Aorta (tissue), 5 donors: ENCODE data around the gene HIVEP3. TPM values are rescaled to one million over a fixed set of nuclear protein-coding genes. Genes with fewer than 3 reads are reported as not detected.

Source experiments
- ATAC-seq: fragments of 200-7000 bp; cut with Tn5 transposase; one replicate; pipeline ENCODE4 v1.9.1; 2022; ENCODE audit warnings: moderate library complexity; ENCODE audit not compliant: low FRiP score
- DNase-seq, 2 donors: peaks; one replicate each; pipeline ENCODE4 v3.0.0-alpha.2; 2020
- H3K27ac ChIP-seq, 2 donors: one replicate each; pipeline ENCODE4 v1.5.1; 2013; ENCODE audit warnings: low read length in 2 of 2, mild to moderate bottlenecking in 2 of 2, moderate library complexity in 2 of 2, control low read depth in 1 of 2, inconsistent platforms in 1 of 2, low read depth in 1 of 2
- H3K27me3 ChIP-seq, 2 donors: one replicate each; pipeline ENCODE4 v1.6.1; 2013; ENCODE audit warnings: control low read depth in 1 of 2, low read length in 1 of 2, mild to moderate bottlenecking in 1 of 2, moderate library complexity in 1 of 2; ENCODE audit not compliant: insufficient read depth in 2 of 2, control insufficient read depth in 1 of 2
- H3K36me3 ChIP-seq, 2 donors: one replicate each; pipeline ENCODE4 v1.6.1; 2013; ENCODE audit warnings: control low read depth in 1 of 2, low read length in 1 of 2, mild to moderate bottlenecking in 1 of 2; ENCODE audit not compliant: insufficient read depth in 2 of 2, control insufficient read depth in 1 of 2
- H3K4me1 ChIP-seq, 2 donors: one replicate each; pipeline ENCODE4 v1.6.1; 2013; ENCODE audit warnings: low read length in 2 of 2, control low read depth in 1 of 2, mild to moderate bottlenecking in 1 of 2, moderate library complexity in 1 of 2; ENCODE audit not compliant: insufficient read depth in 2 of 2, control insufficient read depth in 1 of 2
- H3K4me3 ChIP-seq, 2 donors: one replicate each; pipeline ENCODE4 v1.5.1; 2013; ENCODE audit warnings: low read length in 2 of 2, control low read depth in 1 of 2, mild to moderate bottlenecking in 1 of 2
- H3K9me3 ChIP-seq: one replicate; pipeline ENCODE4 v1.6.1; 2013; ENCODE audit warnings: mild to moderate bottlenecking, low read length; ENCODE audit not compliant: control insufficient read depth
- WGBS, 2 donors: extraction: QIAGEN DNeasy Blood & Tissue Kit; methylation state at CpG; one replicate each; pipeline ENCODE4 v1.1.7; 2013; 5-methylcytosine and 5-hydroxymethylcytosine counted together
- intact Hi-C, 2 donors: fragments of 100-400 bp; cut with DNase I; formaldehyde crosslinking; loops; one replicate each; pipeline versions ENCODE4 v1.14.2 to v1.15.0; 2022
- polyA plus RNA-seq, 2 donors: library from polyadenylated mRNA; stranded (reverse); fragments of 200-250 nt; gene quantifications; one replicate each; pipeline ENCODE4 v1.2.3, GENCODE V29; 2013
- total RNA-seq, 2 donors: library from RNA; stranded (reverse); fragmentation: NEBNext Ultra II Directional; extraction: Animal tissue kit (Norgen Biotek cat#: 25700); gene quantifications; one replicate each; pipeline ENCODE4 v1.2.1, GENCODE V29; 2021
- donor health status: healthy with polysubstance abuse.
- donor health status: Bipolar disorder and iron deficiency.
- donor health status: DM: no; HTN: no; CAD: no.
- donor health status: DM: no; HTN: no; CAD: no.
- donor health status: DM: yes; HTN: yes; CAD: no.

HIVEP3 gene
- total and polyA plus RNA-seq, 4 donors = 1.6 to 6.3 (median 4.0) TPM

DNA sequence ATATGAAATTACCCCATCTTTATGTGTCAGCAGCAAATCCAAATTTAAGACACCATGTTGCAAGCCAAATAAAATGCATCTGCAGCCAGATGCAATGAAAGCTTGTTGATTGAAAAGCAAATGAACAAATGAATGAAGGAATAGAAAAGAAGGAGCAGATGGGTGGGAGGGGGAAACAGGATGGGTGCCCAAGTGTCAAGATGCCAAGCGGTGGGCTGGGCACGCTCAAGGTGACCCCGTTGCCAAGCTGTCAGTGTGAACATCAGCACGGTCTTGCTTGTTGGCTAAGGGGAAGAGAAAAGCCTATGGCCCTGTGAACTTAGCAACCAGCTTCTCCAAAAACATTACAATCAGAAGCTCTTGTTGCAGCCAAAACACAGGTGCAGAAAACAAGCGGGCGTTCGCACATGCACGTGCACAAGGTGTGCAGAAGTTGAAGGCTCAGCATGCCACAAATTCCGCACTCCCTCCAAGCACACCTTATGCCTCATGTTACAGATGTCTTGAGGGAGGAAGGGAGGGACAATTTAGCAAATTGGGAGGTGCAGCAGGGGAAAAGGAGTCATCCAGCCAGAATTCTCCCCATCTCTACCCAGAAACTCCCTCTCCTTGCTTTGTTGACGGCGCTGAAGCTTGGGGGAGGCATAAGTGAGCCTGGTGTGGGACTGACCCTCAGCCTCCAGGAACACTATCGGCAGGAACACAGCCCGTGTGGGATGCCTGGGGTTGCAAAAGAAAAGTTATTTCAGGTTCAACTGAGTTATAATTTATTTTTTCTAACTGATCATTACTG, 62.4 kb downstream of the HIVEP3 start:
- Histone ChIP-seq H3K4me3 (no peak overlapping the region), H3K27me3 (no peaks in the 10 kb centered on the region), H3K36me3 (peaks cover 0 to 1% of the 10 kb centered on the region in 2 donors), H3K27ac (no peak overlapping the region), H3K4me1 (peaks cover 0 to 5% of the 10 kb centered on the region in 2 donors), H3K9me3 (no peaks in the 10 kb centered on the region)
- intact Hi-C loops = no loop called here
- no peak for ATAC-seq
- no peak for DNase-seq
- 59% methylated on average over 13 of the region's 13 CpGs for WGBS, 2 donors

GRCh38 chr1:41855713-41856112, 63.0 kb downstream of the HIVEP3 start:
- intact Hi-C loops = no loop called here
- H3K27me3 ChIP-seq = no peaks in the 10 kb centered on the region
- H3K27ac ChIP-seq = no peak overlapping the region
- H3K4me1 ChIP-seq = peaks cover 0 to 5% of the 10 kb centered on the region in 2 donors
- 95 to 100% methylated on average over 2 of the region's 2 CpGs for WGBS, 2 donors
- H3K4me3 ChIP-seq = no peak overlapping the region
- DNase-seq = no peak
- no peak for ATAC-seq
- H3K36me3 ChIP-seq = peaks cover 0 to 1% of the 10 kb centered on the region in 2 donors
- no peaks in the 10 kb centered on the region for H3K9me3 ChIP-seq

DNA sequence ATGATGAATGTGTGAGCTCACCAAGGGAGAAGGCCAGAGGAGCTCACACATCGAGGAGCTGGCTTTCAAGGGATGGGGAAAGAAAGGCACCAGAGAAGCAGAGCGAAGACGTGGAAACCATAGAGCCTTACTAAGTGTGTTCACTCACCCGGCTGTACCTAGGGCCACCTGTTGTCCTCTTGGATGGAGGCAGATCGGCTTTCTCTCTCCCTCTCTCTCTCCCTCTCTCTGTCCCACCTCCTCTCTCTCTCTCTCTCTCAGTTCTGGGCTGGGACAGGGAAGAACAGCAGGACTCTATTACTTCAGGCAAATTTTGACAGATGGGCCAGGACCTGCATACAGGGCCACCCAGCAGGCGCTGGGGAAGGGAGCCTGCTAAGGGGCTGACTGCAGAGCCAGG, 64.8 kb downstream of the HIVEP3 start:
- DNase-seq (no peak), ATAC-seq (no peak)
- Histone ChIP-seq H3K27ac (no peak overlapping the region), H3K4me3 (no peak overlapping the region), H3K9me3 (no peaks in the 10 kb centered on the region), H3K4me1 (peaks cover 0 to 5% of the 10 kb centered on the region in 2 donors), H3K36me3 (peaks cover 0 to 1% of the 10 kb centered on the region in 2 donors), H3K27me3 (no peaks in the 10 kb centered on the region)
- 91% methylated on average over 6 of the region's 6 CpGs for WGBS, 2 donors
- intact Hi-C loops = no loop called here

DNA sequence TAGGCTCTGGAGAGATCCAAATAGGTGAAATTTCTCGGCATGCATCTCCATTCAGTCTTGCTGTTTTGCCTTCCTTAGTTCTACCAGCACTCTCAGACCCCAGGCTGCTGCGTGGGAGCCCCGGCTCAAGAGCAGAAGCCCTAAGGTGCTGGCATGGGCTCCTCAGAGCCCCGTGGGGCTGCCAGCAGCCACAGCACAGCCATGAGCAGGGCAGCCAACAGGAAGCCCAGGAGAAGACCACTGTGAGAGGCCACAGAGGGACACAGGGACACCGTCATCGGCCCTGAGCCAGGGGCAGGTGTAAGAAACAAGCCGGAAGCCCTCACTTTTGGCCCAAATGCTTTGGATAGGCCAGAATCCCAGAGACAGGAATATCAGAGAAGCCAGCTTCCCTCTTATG, 66.6 kb downstream of the HIVEP3 start:
- H3K9me3 ChIP-seq = no peaks in the 10 kb centered on the region
- WGBS, 2 donors = 95 to 97% methylated on average over 7 of the region's 7 CpGs
- ATAC-seq (no peak), DNase-seq (no peak)
- peaks cover 0 to 5% of the 10 kb centered on the region in 2 donors for H3K4me1 ChIP-seq
- intact Hi-C loops = no loop called here
- H3K27me3 ChIP-seq = no peaks in the 10 kb centered on the region
- H3K27ac ChIP-seq = no peak overlapping the region
- no peak overlapping the region for H3K4me3 ChIP-seq
- peaks cover 0 to 1% of the 10 kb centered on the region in 2 donors for H3K36me3 ChIP-seq

DNA sequence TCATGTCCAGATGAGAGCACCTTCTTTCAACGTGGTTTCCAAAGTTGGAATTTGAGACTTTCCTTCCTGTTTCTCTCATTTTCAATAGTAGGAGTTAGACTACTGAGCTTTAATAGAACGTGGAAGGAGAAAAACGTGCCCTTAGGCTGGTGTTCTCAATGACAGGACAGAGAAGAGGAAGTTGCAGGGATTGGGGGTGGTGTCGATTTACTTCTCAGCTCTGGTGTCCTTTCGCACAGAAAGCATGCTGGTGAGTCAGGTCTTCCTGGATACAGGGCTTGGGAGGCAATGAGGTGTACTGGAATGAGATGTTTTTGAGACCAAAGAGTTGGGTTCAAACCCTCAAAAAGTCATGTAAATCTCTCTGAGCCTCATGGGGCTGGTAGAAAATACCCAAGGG, 67.1 kb downstream of the HIVEP3 start:
- intact Hi-C loops = no loop called here
- Histone ChIP-seq H3K9me3 (no peaks in the 10 kb centered on the region), H3K36me3 (peaks cover 0 to 1% of the 10 kb centered on the region in 2 donors), H3K4me1 (peaks cover 0 to 4% of the 10 kb centered on the region in 2 donors), H3K4me3 (no peak overlapping the region), H3K27me3 (no peaks in the 10 kb centered on the region), H3K27ac (no peak overlapping the region)
- no peak for ATAC-seq
- no peak for DNase-seq
- WGBS, 2 donors = 88 to 91% methylated on average over 5 of the region's 5 CpGs

DNA sequence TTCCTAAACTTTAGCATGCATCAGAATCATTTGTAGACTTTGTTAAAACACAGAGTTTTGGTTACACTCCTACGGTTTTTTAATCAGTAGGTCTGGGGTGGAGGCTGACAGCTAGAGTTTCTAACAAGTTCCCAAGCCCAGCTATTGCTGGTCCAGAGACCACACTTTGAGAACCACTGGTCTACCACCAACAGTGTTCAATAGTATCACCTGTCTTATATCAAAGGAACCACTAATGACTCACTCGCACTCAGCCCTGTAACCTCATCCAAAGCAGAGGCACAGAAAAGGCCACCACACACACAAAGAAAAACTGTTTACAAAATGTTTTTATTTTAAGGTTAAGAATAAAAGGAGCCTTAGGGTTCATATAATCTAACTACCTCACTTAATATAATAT, 68.7 kb downstream of the HIVEP3 start:
- no peaks in the 10 kb centered on the region for H3K9me3 ChIP-seq
- DNase-seq = no peak
- ATAC-seq = no peak
- peaks cover 0 to 1% of the 10 kb centered on the region in 2 donors for H3K36me3 ChIP-seq
- intact Hi-C loops = no loop called here
- H3K4me1 ChIP-seq = no peaks in the 10 kb centered on the region
- no peak overlapping the region for H3K27ac ChIP-seq
- H3K27me3 ChIP-seq = no peaks in the 10 kb centered on the region
- WGBS, 2 donors = 76 to 93% methylated on average over 2 of the region's 2 CpGs
- H3K4me3 ChIP-seq = no peak overlapping the region

GRCh38 chr1:41849211-41849759, 69.4 kb downstream of the HIVEP3 start:
- WGBS, 2 donors = 92 to 97% methylated on average over 4 of the region's 4 CpGs
- Histone ChIP-seq H3K4me1 (no peaks in the 10 kb centered on the region), H3K36me3 (peaks cover 0 to 1% of the 10 kb centered on the region in 2 donors), H3K9me3 (no peaks in the 10 kb centered on the region), H3K27me3 (no peaks in the 10 kb centered on the region), H3K27ac (no peak overlapping the region), H3K4me3 (no peak overlapping the region)
- DNase-seq (no peak), ATAC-seq (no peak)
- intact Hi-C loops = no loop called here

GRCh38 chr1:41848216-41848952, 70.3 kb downstream of the HIVEP3 start:
- peaks cover 0 to 1% of the 10 kb centered on the region in 2 donors for H3K36me3 ChIP-seq
- H3K27ac ChIP-seq = no peak overlapping the region
- ATAC-seq (no peak), DNase-seq (no peak)
- no peaks in the 10 kb centered on the region for H3K4me1 ChIP-seq
- WGBS, 2 donors = 92% methylated on average over 7 of the region's 7 CpGs
- H3K27me3 ChIP-seq = no peaks in the 10 kb centered on the region
- intact Hi-C loops = no loop called here
- H3K9me3 ChIP-seq = no peaks in the 10 kb centered on the region
- no peak overlapping the region for H3K4me3 ChIP-seq
